ENCODE results near the gene TBL3.

Gene TBL3

DNA sequence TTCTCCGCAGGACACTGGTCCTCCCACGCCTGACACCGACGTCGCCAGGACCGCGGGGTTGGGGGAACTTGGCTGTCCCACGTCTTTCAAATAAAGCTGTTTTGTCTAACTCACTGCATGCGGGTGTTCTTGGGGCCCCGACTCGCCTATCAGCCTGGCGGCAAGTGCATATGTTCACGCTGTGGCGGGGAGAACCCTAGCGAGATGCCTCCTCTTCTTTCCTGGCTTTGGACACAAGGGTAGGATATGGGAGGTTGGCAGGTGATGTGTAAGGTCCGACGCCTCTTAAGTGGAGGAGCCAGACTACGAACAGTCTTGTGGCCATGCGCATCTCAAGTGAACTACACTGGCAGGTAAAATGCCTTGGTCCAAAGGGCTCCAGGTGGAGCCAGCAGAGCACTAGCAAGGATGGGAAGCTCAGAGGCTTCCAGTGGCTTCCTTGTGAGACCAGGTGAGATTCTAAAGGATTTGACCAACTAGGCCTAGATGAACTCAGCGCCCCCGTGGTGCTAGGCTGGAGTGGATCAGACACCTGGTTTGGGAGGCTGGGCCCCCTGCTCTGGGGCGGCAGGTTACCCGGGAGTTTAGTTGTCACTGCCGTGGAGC, 6.4 kb upstream of the TBL3 start:
- DNase-seq, result no peak

DNA sequence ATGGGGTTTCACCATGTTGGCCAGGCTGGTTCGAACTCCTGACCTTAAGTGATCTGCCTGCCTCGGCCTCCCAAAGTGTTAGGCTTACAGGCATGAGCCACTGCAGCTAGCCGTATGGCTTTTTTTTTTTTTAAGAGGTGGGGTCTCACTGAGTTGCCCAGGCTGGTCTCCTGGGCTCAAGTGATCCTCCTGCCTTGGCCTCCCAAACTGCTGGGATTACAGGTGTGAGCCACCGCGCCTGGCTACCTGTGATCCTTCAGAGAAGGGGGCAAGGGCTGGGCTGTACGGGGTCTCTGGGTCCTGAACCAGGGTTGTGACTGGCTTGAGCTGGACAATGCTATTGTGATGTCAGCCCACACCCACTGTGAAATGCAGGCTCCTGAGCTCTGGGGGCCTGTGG, 5.4 kb upstream of the TBL3 start, which contains the start of gene RNF151:
Gene RNF151 (plus strand): TSS at position 397 of the 400 bp plus-strand sequence. CDS start 26 bp downstream, outside the sequence.
- DNase-seq, result no peak

DNA sequence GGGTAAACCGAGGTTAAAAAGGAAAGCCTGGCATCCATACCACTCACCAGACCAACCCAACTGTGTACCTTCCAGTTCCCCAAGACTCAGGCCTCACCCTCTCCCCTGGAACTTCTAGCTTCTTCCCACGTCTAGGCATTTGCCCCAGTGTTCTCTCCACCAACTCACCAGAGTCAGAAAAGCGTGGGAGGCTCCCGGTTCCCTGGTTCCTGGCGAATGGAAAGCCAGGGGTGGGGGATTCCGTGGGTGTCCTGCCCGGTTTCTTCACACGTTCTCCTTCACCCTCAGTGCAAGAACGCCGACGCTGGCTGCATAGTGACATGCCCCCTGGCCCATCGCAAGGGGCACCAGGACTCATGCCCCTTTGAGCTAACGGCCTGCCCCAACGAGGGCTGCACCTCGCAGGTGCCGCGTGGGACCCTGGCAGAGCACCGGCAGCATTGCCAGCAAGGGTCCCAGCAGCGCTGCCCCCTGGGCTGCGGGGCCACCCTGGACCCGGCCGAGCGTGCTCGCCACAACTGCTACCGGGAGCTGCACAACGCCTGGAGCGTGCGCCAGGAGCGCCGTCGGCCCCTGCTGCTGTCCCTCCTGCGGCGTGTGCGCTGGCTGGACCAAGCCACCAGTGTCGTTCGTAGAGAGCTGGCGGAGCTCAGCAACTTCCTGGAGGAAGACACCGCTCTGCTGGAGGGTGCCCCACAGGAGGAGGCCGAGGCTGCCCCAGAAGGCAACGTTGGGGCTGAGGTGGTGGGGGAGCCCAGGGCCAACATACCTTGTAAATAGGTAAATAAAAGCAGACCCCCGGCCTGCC, 3.5 kb upstream of the TBL3 start:
- no peak for DNase-seq

DNA sequence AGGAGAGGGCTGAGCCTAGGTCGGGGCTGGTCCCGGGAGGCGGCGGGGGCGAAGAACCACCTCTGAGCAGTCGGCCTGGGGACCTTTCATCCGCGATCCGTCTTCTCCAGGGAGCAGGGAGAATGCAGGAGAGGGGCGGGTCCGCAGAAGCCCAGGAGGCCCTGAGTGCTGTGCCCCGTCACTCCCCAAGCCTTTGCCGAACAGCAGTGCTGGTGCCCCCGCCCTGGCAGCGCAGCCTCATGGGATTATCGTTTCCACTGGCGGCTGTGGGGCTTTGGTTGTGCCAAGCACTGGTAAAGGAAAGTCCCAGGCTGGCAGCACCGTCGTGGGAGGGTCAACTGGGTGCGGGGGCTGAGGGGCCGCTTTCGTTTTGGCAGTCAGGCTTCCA, 631 bp downstream of the TBL3 start:
- no peak for DNase-seq

DNA sequence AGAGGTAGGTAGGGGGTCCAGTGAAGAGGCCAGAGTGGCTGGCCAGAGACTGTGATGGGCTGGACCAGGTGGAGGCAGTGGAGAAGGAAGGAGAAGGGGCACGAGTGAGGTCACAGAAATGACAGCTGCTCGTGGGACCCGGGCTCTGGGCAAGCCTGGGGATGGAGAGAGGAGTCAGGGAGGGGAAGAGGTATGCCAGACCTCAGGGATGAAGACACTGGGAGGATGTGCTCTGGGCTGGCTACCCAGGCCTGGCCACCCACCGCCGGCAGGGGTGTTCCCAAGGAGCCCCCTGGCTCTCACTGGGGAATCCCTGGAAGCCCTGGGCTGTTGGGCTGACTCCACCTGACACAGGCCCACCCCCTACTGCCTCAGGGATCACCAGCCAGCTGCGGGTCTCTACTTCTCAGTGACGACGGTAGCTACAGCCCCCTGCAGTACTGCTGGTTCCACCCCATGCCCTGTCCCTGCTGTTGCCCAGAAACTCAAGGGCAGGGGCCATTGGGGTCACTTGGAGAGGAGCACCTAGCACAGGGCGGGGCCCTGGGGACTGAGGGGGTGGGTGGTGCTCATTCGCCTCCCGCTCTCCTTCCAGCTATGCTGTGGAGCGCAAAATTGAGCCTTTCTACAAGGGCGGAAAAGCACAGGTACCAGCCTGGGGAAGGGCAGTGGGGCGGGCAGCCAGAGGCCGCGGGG, 1.8 kb downstream of the TBL3 start:
- DNase-seq, result no peak

DNA sequence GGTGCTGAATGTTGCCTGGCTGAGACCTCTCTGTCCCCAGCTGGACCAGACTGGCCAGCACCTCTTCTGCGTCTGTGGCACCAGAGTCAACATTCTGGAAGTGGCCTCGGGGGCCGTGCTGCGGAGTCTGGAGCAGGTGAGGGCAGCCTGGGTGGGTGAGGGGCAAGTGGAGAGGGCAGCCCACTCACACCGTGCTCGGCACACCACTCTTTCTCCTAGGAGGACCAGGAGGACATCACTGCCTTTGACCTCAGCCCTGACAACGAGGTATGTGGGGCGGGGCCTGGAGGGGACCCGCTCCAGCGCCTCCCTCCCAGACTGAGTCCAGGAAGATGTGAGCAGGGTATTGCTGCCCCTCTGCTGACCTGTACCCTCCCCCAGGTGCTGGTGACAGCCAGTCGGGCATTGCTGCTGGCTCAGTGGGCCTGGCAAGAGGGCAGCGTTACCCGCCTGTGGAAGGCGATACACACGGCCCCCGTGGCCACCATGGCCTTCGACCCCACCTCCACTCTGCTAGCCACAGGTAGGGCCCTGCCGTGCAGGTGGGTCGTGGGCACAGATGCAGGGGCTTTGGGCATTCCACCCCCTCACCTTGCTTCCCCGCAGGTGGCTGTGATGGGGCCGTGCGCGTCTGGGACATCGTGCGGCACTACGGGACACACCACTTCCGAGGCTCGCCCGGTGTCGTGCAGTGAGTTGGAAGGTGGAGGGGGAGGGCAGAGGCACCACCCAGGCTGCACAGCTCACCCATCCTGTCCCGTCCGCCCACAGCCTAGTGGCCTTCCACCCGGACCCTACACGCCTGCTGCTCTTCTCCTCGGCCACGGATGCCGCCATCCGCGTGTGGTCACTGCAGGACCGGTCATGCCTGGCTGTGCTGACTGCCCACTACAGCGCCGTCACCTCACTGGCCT, 2.6 kb downstream of the TBL3 start:
- DNase-seq, result no peak

DNA sequence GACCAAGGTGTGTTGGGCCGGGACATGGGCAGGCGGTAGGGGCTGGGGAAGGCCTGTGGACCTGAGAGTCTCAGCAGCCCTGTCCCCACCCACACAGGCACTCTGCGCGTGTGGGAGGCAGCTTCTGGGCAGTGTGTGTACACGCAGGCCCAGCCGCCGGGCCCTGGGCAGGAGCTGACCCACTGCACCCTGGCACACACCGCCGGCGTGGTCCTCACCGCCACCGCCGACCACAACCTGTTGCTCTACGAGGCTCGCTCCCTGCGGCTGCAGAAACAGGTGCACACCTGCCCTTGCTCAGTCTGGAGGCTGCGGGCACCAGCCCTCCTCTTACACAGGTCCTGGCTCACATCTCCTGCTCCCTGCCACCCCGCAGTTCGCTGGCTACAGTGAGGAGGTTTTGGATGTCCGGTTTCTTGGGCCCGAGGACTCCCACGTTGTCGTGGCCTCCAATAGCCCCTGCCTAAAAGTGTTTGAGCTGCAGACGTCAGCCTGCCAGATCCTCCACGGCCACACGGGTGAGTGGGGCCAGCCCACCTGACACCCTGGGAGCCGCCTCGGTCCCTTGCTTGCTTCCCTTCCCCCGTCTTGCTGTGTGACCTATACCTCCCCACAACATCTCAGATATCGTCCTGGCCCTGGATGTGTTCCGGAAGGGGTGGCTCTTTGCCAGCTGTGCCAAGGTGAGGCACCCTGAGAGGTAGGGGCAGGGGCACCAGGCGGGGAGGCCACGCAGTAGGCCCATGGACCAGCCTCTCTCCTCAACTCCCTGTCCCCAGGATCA, 3.8 kb downstream of the TBL3 start:
- no peak for DNase-seq

DNA sequence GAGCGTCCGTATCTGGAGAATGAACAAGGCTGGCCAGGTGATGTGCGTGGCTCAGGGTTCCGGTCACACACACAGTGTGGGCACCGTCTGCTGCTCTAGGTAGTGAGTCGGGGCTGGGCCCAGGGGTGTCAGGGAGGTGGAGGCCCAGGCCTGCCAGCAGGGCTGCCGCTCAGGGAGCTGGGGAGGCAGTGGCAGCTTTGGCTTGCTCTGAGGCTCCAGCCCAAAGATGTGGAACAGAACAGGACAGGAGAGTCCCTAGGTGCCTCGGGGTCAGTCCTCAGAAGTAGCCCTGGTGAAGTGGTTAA, 4.3 kb downstream of the TBL3 start:
- DNase-seq, result no peak

DNA sequence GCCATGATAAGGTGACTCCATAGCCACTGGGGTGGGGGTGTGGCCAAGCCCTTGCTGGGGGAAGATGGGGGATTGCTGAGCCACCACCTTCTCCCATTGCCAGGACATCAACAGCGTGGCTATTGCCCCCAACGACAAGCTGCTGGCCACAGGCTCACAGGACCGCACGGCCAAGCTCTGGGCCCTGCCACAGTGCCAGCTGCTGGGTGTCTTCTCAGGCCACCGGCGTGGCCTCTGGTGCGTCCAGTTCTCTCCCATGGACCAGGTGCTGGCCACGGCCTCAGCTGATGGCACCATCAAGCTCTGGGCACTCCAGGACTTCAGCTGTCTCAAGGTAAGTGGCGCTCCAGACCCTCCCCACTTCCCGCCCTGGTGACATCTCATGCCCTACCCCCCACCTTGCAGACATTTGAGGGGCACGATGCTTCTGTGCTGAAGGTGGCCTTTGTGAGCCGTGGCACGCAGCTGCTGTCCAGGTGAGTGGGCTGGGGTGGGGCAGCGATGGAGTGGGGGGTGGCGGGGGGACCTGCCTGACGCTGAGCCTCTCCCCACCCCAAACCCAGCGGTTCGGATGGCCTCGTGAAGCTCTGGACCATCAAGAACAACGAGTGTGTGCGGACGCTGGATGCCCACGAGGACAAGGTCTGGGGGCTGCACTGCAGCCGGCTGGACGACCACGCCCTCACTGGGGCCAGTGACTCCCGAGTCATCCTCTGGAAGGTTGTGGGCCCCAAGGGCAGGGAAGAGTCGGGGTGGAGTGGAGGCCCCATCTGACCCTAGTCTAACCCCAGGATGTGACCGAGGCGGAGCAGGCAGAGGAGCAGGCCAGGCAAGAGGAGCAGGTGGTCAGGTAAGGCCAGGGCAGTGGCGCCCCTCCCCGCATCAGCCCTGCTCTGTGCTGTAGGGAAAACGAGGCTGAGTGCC, 5.4 kb downstream of the TBL3 start:
- DNase-seq, result no peak

DNA sequence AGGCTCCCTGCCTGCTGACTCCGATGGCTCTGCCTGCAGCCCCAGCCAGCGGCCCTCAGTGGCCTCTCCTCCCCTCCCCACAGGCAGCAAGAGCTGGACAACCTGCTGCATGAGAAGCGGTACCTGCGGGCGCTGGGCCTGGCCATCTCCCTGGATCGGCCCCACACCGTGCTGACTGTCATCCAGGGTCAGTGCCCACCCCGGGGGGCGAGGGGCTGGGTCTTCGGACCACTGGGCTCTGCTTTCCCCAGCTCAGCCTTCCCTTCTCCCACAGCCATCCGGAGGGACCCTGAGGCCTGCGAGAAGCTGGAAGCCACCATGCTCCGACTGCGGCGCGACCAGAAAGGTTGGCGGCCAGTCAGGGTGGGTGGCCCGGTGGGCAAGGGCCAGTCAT, 6.0 kb downstream of the TBL3 start:
- no peak for DNase-seq

DNA sequence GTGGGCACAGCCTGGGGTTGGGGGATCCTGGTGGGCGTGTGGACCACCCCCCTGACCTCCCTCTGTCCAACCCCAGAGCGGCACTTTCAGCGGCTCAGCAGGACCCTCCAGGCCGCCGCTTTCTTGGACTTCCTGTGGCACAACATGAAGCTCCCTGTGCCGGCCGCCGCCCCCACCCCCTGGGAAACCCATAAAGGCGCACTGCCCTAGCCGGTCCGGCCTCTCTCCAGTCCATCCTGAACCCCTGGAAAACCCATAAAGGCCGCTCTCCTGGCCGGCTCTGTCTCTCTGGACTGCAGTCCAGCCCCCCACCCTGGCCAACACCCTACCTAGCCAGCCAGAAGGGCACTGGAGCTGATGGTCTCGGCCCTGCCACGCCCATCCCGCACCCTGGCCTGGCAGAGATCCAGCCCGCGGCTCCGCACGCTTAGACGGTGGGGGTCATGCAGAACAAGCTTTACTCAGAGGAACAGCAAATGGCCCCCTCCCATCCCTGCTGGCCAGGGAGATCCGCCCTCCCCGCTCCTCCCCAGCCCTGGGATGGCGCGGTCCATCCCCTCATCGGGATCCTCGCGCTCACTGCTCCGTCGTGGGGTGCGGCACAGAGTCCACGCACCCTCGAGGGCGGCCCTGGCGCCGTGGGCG, 6.7 kb downstream of the TBL3 start:
- DNase-seq, result no peak

DNA sequence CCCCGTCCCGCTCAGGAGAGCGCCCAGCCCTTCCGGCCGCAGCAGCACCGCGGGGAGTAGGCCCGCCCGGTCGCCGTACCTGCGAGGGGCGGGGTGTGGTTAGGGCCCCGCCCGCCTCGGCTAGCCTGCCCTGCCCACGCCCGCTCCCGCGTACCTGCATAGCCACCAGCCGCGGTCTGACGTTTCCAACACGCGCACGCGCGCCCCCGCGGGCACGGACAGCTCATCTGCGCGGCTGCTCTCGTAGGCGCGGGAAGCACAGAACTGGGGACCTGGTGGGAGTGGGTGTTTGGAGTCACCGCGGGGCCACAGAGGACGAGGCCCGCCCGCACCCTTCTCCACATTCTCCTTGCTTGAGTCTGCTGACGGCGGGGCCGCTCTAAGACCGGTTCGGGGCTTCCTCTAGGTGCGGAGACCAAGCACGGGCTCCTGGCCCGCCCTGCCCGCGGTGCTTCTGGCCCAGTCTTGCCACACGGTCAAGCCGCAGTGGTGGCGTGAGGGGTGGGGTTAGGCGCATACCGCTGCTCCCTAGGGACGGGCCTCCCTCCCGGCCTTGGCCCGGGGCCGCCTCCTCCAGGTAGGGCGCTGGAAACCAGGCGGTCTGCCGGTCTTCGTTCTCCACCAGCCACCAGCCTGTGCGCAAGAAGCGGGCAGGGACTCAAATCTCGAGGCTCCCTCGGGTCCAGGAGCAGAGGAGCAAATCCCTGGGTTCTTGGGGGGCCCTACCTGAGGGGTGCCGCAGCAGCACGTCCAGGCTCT, 7.6 kb downstream of the TBL3 start:
- DNase-seq, result no peak

DNA sequence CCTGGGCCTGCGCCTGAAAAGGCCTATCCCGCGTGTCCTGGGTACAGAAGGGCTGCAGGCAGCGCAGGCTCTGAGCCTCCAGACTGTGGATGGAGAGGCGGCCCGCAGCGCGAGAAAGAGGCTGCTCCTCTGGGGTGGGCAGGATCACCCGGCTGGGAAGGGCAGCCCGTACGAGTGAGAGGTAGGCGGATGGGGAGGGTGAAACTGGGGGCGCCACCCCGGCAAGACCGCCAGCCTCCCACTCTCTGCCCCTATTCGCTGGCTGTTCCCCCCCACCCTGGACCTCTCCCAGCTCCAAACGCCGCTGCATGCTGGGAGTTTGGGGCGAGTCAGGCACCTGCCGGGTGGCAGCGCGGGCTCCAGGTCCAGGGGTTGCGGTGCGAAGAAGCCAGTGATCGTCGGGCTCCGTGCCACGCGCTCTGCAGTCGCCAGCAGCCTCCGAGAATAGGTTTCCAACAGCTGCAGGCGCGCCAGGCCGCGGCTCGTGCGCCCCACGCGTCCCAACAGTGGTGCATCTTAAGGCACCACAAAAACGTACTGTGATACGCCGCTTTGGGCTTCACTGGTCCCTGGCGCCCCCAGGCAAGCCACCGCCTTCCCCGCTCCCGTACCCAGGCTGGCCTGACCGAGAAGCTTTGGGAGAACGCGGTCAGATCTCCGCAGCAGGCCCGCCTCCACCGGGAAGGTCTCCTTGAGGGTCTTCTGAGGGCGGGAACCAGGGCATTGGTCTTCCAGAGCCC, 8.3 kb downstream of the TBL3 start:
- no peak for DNase-seq

DNA sequence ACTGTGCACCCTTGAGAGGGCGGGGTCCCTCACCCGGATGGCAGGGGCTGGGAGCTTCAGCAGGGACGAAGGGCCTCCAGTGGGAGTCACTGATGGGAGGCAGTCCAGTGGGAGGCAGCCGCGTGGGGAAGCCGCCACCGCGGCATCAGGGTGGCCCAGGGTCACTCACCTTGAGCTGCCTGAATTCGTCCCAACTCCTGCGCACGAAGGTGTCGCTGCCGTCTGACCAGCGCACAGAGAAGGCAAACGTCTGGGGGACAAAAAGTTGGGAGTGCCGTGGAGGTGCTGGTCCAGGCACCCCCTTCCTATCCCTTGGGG, 8.9 kb downstream of the TBL3 start:
- no peak for DNase-seq

DNA sequence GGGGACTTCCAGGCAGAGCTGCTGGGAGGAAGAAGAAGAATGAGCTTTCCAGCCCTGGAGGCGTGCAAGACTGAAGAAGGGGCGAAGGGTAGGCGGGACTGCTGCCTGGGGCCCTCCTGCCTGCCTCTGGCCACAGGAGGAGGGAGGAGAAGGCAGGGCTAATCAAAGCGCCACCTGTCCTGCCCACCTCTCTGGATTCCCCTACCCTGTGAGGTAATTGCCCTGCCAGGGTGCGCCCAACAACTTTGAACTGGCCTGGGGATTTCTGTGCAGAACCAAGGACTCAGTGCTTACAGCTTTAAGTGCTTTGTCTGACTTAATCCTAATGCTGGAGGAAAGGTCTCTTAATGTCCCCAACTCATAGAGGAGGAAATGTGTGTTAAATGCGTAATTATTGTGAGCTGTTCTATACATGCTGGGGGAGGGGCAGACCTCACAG, 9.6 kb downstream of the TBL3 start, which contains the start of gene NOXO1:
Gene NOXO1 (minus strand): TSS at position 72 of the 439 bp plus-strand sequence. CDS start 290 bp downstream, outside the sequence.
- no peak for DNase-seq

DNA sequence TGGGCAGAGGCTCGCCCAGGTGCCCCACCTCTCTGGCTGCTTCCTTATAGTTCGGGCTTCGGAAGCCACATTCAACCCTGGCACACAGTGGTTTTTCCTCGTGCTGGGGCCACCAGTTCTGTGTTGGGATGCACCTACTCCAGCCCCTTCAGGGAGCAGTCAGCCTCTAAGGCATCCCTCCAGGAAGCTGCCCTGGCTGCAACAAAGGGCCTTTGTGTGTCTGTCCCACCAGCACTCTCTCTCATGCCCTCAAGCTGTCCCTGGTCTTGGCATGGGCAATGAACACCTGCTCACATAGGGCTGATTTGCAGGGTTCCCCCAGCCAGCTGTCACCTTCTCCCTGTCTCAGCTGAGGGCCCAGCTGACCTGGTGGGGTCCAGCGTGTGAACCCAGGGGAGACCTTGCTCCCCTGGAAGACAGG, 10.2 kb downstream of the TBL3 start:
- no peak for DNase-seq

DNA sequence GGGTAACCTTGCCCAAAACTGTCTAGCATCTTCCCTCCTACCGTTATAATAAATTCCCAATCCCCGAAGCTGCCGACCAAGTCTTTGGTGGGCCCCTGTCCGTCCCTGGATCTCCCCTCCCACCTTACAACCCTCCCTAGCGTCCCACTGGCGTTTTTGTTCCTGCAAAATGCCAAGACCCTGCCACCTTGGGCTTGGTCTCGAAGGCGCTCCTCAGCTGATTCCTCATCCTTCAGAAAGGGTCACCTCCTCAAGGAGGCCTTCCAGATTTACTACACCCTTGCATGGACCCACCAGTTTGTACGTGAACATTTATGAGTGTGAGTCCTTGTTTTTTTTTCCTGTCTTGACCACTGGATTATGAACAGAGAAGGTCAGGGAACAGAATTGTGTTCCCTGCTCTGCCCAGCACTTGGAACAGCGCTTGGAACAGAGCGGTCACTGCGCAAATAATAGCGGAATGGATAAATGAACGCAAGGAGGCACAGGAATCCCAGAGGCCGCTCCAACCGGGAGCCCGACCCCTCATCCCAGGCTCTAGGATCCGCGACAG, 11.2 kb downstream of the TBL3 start:
- no peak for DNase-seq

DNA sequence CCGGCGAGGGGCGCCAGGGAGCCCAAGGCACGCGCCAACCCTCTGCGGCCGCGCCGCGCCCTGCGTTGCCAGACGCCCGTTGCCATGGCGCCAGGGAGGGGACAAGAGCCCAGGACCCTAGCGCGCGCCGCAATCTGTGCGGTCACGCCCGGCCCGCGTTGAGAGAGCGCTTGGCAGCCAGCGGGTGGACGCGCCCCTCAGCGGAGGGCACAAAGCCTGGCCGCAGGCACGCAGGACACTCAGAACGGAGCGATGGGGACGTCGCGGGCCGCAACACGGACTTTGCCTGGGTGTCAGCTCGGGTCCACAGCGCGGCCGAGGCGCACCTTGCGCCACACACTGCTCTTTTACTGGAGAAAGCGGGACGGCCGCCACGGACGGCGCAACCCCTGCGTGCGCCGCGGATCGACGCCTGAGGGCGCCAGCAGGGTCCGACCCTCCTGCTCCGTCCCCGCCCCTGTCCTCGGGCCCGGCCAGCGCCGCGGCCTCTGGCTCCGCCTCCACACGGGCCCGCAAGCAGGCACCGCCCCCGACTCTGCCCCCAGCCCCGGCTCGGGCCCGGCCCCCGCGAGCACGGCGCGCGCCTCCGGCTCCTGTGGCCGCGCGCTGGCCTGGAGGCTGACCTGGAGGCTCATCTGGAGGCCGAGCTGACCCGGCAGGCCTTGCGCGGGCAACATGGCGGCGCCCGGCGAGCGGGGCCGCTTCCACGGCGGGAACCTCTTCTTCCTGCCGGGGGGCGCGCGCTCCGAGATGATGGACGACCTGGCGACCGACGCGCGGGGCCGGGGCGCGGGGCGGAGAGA, 11.9 kb downstream of the TBL3 start, which contains the start of gene GFER:
Gene GFER (plus strand): TSS at position 650 of the 803 bp plus-strand sequence. CDS start 26 bp downstream, at position 676.
- peak; percentile 42 for DNase-seq

All from NCI-H2029 treated with DMSO at 0.1 percent for 48 hours (cell line).